SHP77 treated with DMSO at 0.1 percent for 48 hours (cell line): ENCODE results near the gene IRGC.
"Not testable (repeated sequence)": the region's sequence is repeated elsewhere in the genome, so short reads cannot be mapped to it uniquely, and the experiment has no call there.

Experiments
- DNase-seq: peaks from one replicate; lab custom pipeline; 2025; lab: John Stamatoyannopoulos, UW

IRGC gene

GRCh38 chr19:43715776-43716175 lies at the start of gene IRGC:
Gene IRGC (plus strand): TSS chr19:43716076. CDS start chr19:43718559, 2,483 bp downstream.
- DNase-seq, result no peak

DNA sequence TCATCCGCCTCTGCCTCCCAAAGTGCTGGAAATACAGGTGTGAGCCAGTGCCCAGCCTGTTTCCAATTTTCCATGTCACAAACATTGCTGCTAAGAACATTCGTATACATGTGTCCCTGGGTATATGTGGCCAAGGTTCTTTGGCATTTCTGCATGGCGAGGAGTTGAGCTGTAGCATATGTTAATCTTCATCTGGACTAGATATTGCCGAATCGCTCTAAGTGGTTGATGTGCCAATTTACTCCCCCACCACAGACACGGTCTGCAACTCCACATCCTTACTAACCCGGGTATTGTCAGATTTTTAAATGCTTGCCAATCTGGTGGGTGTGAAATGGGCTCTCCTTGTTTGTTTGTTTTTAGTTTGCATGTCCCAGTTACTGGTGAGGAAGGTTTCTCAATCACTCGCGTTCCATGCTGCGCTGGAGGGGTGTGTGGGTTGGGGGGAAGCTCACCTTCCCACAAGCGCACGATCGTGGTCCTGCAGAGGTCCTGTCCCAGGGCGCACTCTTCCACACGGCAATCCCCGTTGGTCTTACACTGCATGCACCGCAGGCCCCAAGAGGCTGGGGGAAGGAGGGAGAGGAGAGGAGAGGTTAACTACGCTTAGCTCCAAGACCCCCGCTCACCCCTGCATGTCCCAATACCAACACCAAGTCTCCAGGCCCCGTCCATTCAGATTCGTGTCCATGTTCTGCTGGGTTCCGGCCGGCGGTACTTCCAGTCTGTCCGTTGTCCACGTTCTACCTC lies 48.6 kb upstream of the IRGC start:
- no peak for DNase-seq

DNA sequence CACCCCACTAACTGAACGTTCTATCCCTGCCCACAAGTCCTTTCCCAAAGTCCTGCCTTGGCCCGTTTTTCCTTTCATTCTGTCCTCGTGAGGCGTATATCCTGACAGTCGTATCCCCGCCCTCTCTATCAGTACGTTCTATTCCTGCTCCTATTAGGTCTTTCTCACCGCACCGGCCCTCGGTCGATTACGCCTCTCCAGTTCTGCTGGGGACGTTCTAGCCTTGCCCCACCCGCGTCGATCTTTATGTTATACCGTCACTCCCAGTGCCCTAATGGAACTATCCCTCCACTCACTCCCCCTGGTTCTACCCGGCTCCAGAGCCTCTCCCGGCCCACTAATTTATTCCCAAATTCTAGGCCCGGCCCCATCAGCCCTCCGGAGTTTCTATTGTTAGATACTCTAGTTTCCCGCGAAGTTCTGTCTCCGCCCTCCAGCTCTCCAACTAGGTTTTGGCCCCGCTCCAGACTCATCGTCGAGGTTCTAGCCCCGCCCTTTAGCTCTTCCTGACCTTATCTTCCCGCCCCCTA lies 47.9 kb upstream of the IRGC start:
- peak; percentile 92 for DNase-seq

DNA sequence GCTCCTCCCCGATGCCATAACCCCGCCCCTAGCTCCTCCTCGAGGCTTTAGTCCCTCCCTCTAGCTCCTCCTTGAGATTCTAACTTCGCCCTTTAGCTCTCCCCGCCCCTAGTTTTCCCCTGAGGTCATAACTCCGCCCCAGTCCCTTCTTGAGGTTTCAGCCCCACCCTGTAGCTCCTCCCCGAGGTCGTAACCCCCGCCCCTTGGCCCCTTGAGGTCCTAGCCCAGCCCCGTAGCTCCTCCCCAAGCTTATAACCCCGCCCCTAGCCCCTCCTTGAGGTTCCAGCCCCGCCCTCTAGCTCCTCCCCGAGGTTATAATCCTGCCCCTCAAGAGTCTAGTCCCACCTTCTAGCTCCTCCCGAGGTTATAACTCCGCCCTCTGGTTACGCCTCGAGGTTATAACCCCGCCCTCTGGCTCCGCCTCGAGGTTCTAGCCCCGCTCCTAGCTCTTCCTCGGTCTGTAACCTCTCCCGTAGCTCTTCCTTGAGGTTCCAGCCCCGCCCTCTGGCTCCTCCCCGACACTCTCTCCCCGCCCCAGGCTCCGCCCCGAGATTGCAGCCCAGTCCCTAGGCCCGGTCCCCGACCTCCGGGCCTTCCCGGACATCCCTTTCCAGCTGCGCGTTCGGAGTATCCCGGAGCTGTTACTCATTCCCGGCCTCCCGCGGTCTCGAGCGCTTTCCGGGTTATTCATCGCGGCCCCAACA lies 47.3 kb upstream of the IRGC start:
- DNase-seq, result peak; percentile 86

- no peak for DNase-seq
Observed at GRCh38 chr19:43672061-43672679, 43.7 kb upstream of the IRGC start.

GRCh38 chr19:43673637-43674036 lies 42.2 kb upstream of the IRGC start:
- no peak for DNase-seq

DNA sequence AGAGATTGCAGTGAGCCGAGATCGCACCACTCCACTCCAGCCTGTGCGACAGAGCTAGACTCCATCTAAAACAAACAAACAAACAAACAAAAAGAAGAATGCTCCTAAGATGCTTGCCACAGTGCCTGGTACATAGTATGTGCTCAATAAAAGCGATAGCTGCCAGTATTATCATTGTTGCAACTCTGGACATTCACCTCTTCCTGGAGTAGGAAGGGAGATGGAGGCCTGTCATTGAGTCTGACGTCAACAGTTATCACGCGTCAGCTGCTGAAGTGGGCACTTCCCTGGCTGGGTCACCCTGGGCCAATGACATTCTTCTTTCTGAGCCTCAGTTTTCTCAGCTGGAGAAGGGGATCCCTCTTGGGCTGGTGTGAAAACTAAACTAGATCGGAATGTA lies 41.7 kb upstream of the IRGC start:
- DNase-seq, result no peak

DNA sequence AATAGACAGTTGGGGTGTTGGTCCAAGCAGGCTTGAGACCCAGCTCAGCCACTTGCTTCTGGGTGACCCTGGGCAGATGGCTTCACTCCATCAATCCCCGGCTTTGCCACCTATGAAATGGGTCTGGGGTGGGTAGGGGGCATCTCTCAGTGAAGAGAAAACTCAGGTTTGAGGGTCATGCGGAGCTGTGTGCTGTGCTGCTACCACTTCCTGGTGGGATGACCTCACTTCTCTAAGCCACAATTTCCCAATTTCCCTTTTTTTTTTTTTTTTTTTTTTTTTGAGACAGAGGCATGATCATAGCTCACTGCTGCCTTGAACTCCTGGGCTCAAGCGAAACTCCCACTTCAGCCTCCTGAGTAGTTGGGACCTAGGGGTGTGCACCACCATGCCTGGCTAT lies 41.3 kb upstream of the IRGC start:
- no peak for DNase-seq

DNA sequence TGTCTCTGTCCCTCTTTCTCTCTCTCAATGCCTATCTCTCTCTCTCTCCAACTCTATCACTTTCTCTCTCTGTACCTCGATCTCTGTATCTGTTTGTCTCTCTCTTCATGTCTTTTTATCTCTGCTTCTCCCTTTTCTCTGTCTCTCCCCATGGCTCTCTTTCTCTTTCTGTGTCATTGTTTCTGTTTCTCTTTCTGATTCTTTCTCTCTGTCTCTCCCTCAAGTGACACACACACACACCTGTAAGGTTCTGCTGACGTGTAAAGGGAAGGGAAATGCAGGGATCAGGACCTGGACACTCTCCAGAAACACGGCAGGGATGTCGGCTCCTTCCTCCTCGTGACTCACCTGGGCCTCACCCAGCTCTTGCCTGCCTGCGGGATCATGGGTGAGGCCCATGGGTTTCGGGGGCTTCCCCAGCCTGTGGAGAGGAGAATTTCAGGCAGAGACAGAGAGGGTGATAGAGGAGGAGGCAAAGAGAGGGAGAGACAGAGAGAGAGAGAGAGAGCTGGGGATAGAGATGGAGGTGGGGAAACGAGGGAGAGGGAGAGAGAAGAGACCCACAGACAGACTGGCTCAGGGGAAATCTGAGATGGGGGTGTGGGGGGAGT lies 40.5 kb upstream of the IRGC start:
- DNase-seq, result no peak

- DNase-seq, result no peak
Observed at GRCh38 chr19:43675906-43676305, 40.0 kb upstream of the IRGC start.

GRCh38 chr19:43678512-43679261 lies 37.2 kb upstream of the IRGC start:
- DNase-seq, result no peak

- DNase-seq, result no peak
Observed at GRCh38 chr19:43681821-43682220, 34.1 kb upstream of the IRGC start.

- not testable (repeated sequence) for DNase-seq
Observed at GRCh38 chr19:43682269-43682668, 33.6 kb upstream of the IRGC start.

GRCh38 chr19:43682824-43683661 lies 32.8 kb upstream of the IRGC start:
- no peak for DNase-seq

- no peak for DNase-seq
Observed at GRCh38 chr19:43683905-43684304, 32.0 kb upstream of the IRGC start.

DNA sequence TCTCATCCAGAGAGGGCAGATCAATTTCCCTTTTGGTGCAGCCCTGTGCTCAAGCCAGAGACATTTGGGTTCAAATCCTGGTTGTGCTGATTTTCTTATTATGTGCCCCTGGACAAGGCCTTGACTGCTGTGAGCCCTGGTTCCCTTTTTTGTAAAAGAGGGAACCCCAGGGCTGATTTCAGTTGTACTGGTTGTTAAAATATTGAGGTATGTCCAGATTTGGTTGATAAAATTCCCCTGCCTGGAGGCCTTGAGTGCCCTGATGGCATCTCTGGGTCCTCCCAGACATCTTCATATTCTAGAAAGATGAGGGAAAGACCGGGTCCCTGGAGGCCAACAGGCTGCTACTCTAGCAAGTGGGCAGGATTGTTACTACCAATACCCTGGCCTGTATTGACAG lies 31.6 kb upstream of the IRGC start:
- no peak for DNase-seq

DNA sequence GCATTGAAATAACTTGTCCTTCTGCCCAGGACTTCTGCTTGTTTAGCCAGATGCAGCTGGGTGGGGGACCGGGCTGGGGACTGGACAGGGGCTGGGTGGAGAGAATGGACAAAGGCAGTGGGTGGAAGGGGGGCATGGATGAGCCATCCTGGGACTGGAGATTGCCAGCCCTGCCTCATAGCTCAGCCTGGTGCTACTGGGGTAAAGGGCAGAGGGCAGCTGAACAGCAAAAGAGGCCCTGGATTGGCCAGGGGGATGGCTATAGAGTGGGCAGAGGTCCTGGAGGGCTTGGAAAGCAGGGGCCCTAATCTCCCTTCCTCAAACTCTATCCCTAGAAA lies 28.2 kb upstream of the IRGC start:
- no peak for DNase-seq

GRCh38 chr19:43688059-43688701 lies 27.7 kb upstream of the IRGC start:
- no peak for DNase-seq

DNA sequence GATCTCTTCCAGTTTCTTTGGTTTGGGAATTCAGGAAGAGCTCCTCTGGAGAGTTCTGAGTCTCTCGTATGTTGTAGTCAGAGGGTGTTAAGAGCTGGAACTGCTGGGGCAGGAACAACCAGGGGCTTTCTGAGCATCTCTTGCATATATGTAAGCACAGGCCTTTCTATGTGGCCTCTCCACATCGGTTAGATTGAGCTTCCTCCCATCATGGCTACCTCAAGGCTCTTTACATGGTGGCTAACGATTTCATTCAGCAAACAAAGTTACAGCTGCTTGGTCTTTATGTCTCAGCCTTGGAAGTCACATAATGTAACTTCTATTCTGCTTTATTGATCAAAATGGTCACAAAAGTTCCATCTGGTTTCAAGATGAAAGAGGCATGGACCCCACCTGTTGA lies 25.4 kb upstream of the IRGC start:
- no peak for DNase-seq

DNA sequence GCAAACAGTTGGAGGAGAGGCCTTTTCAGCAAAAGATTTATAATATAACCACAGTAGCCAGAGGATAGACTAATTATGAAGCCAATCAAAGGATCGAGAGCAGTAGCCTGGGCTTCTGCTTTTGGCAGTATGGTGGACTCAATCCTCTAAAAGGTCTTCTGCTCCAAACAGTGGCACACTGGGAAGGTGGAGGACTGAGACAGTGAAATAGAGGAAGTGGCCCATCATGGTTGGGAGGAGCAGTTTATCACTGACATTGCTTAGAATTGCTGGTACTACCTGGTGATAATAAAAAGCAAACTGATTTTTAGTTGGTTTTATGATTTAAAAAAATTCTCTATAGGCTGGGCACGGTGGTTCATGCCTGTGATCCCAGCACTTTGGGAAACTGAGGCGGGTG lies 25.0 kb upstream of the IRGC start:
- no peak for DNase-seq

DNA sequence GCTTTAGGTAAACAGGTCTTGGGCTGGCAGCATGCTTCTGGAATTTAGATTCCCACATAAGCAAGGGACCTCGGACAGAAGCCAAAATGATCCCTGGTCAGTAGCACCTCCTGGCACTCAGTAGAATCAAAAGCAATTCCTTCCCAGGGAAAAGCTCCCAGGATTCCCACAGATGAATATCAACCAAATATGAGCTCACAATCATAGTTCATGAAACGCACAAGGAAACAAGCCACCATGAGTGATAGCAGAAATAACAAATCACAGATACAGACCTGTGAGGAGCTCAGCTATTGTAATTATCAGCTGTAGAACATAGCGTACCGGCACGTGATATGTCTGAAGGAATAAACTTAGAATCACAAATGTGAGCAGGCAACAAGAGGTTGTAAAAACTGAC lies 24.1 kb upstream of the IRGC start:
- no peak for DNase-seq
